ENCODE results near the gene NDUFAF7.

Gene NDUFAF7

GRCh38 chr2:37246205-37246604 is 14.7 kb downstream of the NDUFAF7 start:
- DNase-seq (ENCODE audit: low spot score) = no peak
- TF ChIP-seq, protein P1, sequence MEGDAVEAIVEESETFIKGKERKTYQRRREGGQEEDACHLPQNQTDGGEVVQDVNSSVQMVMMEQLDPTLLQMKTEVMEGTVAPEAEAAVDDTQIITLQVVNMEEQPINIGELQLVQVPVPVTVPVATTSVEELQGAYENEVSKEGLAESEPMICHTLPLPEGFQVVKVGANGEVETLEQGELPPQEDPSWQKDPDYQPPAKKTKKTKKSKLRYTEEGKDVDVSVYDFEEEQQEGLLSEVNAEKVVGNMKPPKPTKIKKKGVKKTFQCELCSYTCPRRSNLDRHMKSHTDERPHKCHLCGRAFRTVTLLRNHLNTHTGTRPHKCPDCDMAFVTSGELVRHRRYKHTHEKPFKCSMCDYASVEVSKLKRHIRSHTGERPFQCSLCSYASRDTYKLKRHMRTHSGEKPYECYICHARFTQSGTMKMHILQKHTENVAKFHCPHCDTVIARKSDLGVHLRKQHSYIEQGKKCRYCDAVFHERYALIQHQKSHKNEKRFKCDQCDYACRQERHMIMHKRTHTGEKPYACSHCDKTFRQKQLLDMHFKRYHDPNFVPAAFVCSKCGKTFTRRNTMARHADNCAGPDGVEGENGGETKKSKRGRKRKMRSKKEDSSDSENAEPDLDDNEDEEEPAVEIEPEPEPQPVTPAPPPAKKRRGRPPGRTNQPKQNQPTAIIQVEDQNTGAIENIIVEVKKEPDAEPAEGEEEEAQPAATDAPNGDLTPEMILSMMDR (IDR thresholded peaks at IDR 0.05; ENCODE audit: extremely low read depth, missing control alignments) = no peak

GRCh38 chr2:37250869-37251740 is 19.6 kb downstream of the NDUFAF7 start:
- TF ChIP-seq, protein P1 (IDR thresholded peaks at IDR 0.05; ENCODE audit: extremely low read depth, missing control alignments) = no peak

GRCh38 chr2:37262522-37262921 is 31.1 kb downstream of the NDUFAF7 start:
- DNase-seq (ENCODE audit: low spot score) = no peak
- TF ChIP-seq, protein P1 (IDR thresholded peaks at IDR 0.05; ENCODE audit: extremely low read depth, missing control alignments) = no peak

More at GRCh38 chr2:37250869-37251740, 19.6 kb downstream of the NDUFAF7 start:
- no peak for DNase-seq (ENCODE audit: low spot score)

GRCh38 chr2:37263839-37264238 is 32.4 kb downstream of the NDUFAF7 start:
- TF ChIP-seq, protein P1 (IDR thresholded peaks at IDR 0.05; ENCODE audit: extremely low read depth, missing control alignments) = no peak
- DNase-seq (ENCODE audit: low spot score) = no peak

- TF ChIP-seq, protein P1 (IDR thresholded peaks at IDR 0.05; ENCODE audit: extremely low read depth, missing control alignments) = no peak
- DNase-seq (ENCODE audit: low spot score) = no peak
Measured at GRCh38 chr2:37267685-37268084, 36.2 kb downstream of the NDUFAF7 start.

DNA sequence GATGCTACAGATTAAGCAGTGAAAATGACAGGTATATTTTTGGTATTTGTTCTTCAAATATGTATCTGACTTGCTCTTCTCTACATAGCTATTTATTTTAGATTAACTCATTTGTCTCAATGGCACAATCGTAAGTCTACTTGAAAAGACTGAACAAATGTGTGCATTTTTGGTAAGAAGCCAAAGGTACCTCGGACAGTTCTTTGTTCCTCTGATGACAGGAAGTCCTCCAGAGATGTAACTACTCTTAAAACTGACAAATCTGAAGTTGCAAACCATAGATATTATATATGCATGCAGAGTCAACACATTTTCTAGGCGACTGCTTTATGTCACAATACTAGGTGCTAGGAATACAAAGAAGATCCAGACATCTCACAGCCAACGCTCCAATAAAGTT is 36.7 kb downstream of the NDUFAF7 start:
- TF ChIP-seq, protein P1 (IDR thresholded peaks at IDR 0.05; ENCODE audit: extremely low read depth, missing control alignments) = no peak
- no peak for DNase-seq (ENCODE audit: low spot score)

GRCh38 chr2:37271376-37272067 is 40.1 kb downstream of the NDUFAF7 start:
- TF ChIP-seq, protein P1 (IDR thresholded peaks at IDR 0.05; ENCODE audit: extremely low read depth, missing control alignments) = no peak
- no peak for DNase-seq (ENCODE audit: low spot score)

Measured in GM20000 (cell line).